Bronchial epithelial cell (primary cell): ENCODE measurements around the gene ADGRL4. TPM values are rescaled to one million over a fixed set of nuclear protein-coding genes. Genes with fewer than 3 reads are reported as not detected.

Experiments
- DNase-seq: peaks from one replicate; pipeline ENCODE4 v3.0.0-alpha.2; 2010; ENCODE audit warnings: low read depth
- FAIRE-seq: peaks from 2 replicates; lab custom pipeline; 2011; peaks lifted over from hg19 to GRCh38; lab: Jason Lieb, UNC
- H3K27me3 ChIP-seq: 2 replicates; pipeline ENCODE4 v1.5.1; 2011; ENCODE audit warnings: low read length; ENCODE audit not compliant: control insufficient read depth, insufficient read depth
- H3K36me3 ChIP-seq: 2 replicates; pipeline ENCODE4 v1.5.1; 2011; ENCODE audit warnings: low read length; ENCODE audit not compliant: control insufficient read depth, insufficient read depth
- H3K4me3 ChIP-seq: 2 replicates; pipeline ENCODE4 v1.5.1; 2011; ENCODE audit warnings: mild to moderate bottlenecking, low read depth, low read length, control low read depth
- total RNA-seq: library from RNA; depleted of rRNA; stranded (reverse); fragments of >200 nt; gene quantifications from 2 replicates; pipeline ENCODE4 v1.2.1, GENCODE V29; 2014
- TF ChIP-seq, protein P1 (sequence below): IDR thresholded peaks from 2 replicates; pipeline ENCODE4 v1.5.1; 2011; ENCODE audit warnings: mild to moderate bottlenecking, moderate library complexity, low read length, control low read depth, inconsistent platforms; ENCODE audit not compliant: insufficient read depth, severe bottlenecking

The ADGRL4 gene
- total RNA-seq, 1 donor from 2014 or later = not detected

DNA sequence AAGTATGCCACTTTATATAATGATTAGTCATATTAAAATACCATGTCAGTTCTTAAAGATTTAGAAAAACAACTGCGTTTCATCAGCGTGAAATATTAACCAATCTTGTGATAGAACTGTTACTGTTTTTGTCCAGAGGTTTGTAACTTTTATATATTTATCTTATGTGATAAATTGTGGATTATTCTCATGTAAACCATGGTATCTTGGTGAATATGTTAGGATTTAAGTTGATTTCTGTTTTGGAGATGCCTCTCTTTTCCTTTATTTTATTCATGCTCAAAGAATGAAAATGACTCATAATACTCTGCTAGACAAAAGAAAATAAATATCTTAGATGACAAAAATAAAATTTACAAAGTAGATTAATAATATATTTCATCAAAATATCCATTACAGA, 88.4 kb downstream of the ADGRL4 start:
- Histone ChIP-seq H3K27me3 (no peaks in the 10 kb centered on the region), H3K4me3 (no peak overlapping the region), H3K36me3 (no peaks in the 10 kb centered on the region)
- TF ChIP-seq, protein P1, sequence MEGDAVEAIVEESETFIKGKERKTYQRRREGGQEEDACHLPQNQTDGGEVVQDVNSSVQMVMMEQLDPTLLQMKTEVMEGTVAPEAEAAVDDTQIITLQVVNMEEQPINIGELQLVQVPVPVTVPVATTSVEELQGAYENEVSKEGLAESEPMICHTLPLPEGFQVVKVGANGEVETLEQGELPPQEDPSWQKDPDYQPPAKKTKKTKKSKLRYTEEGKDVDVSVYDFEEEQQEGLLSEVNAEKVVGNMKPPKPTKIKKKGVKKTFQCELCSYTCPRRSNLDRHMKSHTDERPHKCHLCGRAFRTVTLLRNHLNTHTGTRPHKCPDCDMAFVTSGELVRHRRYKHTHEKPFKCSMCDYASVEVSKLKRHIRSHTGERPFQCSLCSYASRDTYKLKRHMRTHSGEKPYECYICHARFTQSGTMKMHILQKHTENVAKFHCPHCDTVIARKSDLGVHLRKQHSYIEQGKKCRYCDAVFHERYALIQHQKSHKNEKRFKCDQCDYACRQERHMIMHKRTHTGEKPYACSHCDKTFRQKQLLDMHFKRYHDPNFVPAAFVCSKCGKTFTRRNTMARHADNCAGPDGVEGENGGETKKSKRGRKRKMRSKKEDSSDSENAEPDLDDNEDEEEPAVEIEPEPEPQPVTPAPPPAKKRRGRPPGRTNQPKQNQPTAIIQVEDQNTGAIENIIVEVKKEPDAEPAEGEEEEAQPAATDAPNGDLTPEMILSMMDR = no peak
- FAIRE-seq (no peak), DNase-seq (no peak)

DNA sequence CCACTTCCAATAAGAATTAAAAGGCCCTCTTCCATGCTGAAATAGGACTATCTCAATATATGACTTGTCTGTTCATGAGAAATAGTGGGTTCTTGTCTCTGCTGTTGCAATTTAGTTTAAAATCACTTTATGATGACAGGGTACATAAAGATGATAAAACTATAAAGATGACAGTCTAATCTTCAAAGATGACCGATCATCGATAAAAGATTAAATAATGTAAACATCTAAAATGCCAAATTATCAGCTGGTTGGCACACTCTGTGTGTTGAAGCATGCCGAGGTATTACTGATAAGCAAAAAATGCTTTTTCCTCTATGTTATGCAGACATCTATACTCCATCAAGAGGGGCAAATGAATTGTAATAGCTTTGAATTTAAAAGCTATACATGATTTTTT, 89.5 kb downstream of the ADGRL4 start:
- no peak overlapping the region for H3K4me3 ChIP-seq
- DNase-seq = no peak
- no peak for FAIRE-seq
- H3K27me3 ChIP-seq = no peaks in the 10 kb centered on the region
- TF ChIP-seq, protein P1 = no peak
- no peaks in the 10 kb centered on the region for H3K36me3 ChIP-seq

DNA sequence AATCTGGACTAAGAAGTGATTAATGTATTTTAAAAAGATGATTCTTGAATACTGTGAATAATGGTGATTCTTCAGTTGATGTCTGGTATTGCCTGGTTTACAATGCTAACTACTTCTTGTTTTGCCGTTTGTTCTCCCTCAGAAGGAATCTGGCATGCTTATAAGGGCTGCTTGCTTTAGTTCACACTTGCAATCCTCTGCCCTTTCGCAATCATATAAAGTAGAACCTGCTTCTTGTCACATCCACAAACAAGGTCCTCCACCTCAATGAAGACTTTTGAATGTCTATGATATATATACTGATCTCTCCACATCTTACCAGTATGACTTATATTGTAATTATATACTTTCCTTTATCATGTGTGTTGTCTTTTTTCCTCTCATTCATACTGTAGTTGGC, 92.6 kb downstream of the ADGRL4 start:
- TF ChIP-seq, protein P1 = no peak
- DNase-seq = no peak
- no peak for FAIRE-seq
- Histone ChIP-seq H3K27me3 (no peaks in the 10 kb centered on the region), H3K4me3 (no peak overlapping the region), H3K36me3 (no peaks in the 10 kb centered on the region)

DNA sequence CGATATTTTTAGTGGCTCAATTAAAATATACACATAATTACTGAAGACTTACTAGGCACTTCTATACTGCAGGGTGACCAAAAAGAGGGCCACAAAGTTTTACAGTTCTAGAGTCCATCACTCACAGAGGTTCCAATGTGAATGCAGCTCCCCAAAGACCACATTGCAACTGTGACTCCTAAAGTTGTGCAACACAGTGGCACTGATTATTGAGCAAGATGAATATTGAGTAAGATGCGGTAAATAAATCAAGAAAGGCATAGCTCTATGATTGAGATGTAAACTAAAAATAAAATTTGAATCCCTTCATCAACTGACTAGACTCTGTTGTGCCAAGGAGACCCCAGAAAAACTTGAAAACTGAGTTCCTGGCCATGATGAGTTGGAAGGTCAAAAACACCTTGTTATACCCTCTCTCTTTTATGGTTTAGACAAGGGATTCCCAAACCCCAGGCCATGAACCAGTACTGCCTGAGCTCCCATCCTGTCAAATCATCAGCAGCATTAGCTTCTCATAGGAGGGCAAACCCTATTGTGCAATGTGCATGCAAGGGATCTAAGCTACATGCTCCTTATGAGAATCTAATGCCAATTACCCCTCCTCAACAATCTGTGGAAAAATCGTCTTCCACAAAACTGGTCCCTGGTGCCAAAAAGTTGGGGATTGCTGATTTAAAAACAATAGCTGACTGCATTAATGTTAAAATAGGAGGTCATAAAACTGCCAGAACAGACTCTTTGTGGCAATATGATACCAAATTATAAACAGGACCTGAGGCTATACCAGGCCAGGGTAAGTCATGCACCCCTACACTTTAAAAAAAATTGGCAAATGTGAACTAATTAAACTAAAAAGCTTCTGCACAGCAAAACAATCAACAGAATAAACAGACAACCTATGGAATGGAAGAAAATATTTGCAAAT, 94.3 kb downstream of the ADGRL4 start:
- no peaks in the 10 kb centered on the region for H3K36me3 ChIP-seq
- TF ChIP-seq, protein P1 = no peak
- DNase-seq (peak; percentile 17), FAIRE-seq (no peak)
- no peak overlapping the region for H3K4me3 ChIP-seq
- no peaks in the 10 kb centered on the region for H3K27me3 ChIP-seq

DNA sequence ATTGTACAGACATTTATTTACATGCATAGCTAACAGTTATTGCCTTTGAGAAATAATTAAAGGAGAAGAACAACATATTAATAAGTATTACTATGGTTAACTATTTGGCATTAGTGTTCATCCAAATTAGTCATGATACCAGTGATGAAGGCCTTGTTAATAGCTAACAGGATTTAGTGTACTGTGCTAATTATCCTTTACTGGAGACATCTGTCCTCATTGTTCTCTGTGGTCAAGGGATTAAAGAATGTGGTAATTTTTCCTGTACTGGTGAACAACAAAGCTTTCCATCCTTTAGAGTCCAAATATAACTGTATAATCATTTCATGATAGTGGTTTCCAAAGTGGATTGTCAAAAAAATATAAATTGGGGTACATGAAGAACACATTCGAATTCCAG, 103.9 kb downstream of the ADGRL4 start:
- no peak for FAIRE-seq
- Histone ChIP-seq H3K36me3 (no peaks in the 10 kb centered on the region), H3K27me3 (no peaks in the 10 kb centered on the region), H3K4me3 (no peak overlapping the region)
- no peak for DNase-seq
- TF ChIP-seq, protein P1 = no peak

DNA sequence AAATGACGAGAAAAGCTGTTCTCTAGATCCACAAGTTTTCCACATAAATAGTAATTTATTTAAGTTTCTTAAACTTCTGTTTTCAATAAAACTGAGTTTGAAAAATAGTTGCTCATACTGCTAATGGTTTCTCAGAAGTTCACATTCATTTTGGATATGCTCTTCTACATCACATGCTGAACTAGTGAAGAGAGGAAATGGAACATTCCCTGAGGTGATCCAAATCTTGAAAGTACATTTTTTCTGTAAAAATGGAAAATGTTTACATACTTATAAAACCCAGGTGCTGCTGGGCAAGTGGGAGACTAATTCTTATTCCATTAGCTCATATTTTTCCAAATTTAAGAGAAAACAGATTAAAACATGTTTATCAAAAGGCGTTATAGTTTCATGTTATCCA, 111.7 kb downstream of the ADGRL4 start:
- TF ChIP-seq, protein P1 = no peak
- no peak for FAIRE-seq
- DNase-seq = no peak
- Histone ChIP-seq H3K4me3 (no peak overlapping the region), H3K36me3 (no peaks in the 10 kb centered on the region), H3K27me3 (no peaks in the 10 kb centered on the region)
